ENCODE measurements around the gene PALD1.

DNA sequence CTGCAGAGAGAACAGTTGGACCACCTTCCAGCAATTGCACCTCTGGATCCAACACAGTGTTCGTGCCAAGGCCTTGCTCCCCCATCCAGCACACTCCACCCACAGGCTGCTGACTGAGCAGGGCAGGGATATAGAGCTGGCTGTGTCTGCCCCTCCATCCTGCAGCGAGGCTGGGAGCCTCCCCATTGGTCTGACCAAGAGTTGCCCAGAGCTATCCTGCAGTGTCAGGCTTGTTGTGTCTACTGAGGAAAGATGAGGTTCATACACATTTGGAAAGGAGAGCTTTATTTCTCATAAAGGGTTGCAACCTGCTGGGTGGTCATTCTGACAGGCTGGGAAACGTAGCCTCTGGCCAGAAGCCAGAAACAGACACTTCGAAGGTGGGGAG is 96.9 kb downstream of the PALD1 start:
- TF ChIP-seq, protein P1, sequence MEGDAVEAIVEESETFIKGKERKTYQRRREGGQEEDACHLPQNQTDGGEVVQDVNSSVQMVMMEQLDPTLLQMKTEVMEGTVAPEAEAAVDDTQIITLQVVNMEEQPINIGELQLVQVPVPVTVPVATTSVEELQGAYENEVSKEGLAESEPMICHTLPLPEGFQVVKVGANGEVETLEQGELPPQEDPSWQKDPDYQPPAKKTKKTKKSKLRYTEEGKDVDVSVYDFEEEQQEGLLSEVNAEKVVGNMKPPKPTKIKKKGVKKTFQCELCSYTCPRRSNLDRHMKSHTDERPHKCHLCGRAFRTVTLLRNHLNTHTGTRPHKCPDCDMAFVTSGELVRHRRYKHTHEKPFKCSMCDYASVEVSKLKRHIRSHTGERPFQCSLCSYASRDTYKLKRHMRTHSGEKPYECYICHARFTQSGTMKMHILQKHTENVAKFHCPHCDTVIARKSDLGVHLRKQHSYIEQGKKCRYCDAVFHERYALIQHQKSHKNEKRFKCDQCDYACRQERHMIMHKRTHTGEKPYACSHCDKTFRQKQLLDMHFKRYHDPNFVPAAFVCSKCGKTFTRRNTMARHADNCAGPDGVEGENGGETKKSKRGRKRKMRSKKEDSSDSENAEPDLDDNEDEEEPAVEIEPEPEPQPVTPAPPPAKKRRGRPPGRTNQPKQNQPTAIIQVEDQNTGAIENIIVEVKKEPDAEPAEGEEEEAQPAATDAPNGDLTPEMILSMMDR (IDR thresholded peaks at IDR 0.05) = no peak
- no peak for TF ChIP-seq POLR2A (IDR thresholded peaks at IDR 0.05)
- no peak for TF ChIP-seq POLR2AphosphoS5 (IDR thresholded peaks at IDR 0.05)

All from suprapubic skin (tissue), 4 donors.